Measurements from ENCODE around the gene SZT2.

- TF ChIP-seq, protein P1, sequence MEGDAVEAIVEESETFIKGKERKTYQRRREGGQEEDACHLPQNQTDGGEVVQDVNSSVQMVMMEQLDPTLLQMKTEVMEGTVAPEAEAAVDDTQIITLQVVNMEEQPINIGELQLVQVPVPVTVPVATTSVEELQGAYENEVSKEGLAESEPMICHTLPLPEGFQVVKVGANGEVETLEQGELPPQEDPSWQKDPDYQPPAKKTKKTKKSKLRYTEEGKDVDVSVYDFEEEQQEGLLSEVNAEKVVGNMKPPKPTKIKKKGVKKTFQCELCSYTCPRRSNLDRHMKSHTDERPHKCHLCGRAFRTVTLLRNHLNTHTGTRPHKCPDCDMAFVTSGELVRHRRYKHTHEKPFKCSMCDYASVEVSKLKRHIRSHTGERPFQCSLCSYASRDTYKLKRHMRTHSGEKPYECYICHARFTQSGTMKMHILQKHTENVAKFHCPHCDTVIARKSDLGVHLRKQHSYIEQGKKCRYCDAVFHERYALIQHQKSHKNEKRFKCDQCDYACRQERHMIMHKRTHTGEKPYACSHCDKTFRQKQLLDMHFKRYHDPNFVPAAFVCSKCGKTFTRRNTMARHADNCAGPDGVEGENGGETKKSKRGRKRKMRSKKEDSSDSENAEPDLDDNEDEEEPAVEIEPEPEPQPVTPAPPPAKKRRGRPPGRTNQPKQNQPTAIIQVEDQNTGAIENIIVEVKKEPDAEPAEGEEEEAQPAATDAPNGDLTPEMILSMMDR (conservative IDR thresholded peaks at IDR 0.05 in 1 of 2, IDR thresholded peaks at IDR 0.05 in 1 of 2; ENCODE audit: extremely low read depth in 1 of 2, insufficient read depth in 1 of 2, low read depth in 1 of 2, low read length in 2 of 2) = no peak
- TF ChIP-seq EZH2 (IDR thresholded peaks at IDR 0.05; ENCODE audit: borderline replicate concordance, low read length) = no peak
These were observed 1.6 kb upstream of the SZT2 start for GRCh38 chr1:43387976-43388599.

Measured in mammary epithelial cell (primary cell).